ENCODE measurements around the gene ADARB1.

DNA sequence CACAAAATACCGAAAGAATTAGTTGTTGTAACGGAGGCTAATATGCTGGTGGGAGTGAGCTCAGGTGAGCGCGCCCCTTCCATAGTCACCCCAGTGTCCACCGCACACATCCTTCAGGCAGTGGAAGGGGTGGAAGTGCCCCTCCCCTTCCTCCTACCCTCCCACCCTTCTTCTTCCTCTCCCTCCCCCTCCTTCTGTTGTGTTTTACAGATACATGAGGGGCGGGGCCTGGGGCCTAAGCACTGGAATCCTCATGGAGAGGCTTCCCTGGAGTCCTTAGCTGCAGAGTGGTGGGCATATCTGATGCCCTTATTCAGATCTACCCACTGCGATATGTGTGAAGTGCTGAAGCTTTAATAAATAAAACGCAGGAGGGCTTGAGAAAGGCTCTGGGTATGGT, 10.3 kb upstream of the ADARB1 start:
- TF ChIP-seq POLR2A (IDR thresholded peaks at IDR 0.05; ENCODE audit: low read depth, low read length) (no peak), TAF1 (IDR thresholded peaks at IDR 0.05; ENCODE audit: borderline replicate concordance, low read depth, low read length) (no peak), POLR2AphosphoS5 (IDR thresholded peaks at IDR 0.05; ENCODE audit: low read depth, low read length) (no peak)

All from GM12892 (cell line).